AG08396 (cell line): Measurements from ENCODE around the gene COPS7B.
"Not testable (repeated sequence)": the region's sequence is repeated elsewhere in the genome, so short reads cannot be mapped to it uniquely, and the experiment has no call there.

Experiments used
- DNase-seq: peaks from one replicate; pipeline ENCODE4 v3.0.0; 2012; ENCODE audit warnings: low spot score, mixed read lengths

The COPS7B gene

GRCh38 chr2:231786177-231786916, at the start of gene COPS7B:
COPS7B (plus strand) TSS chr2:231786445; CDS start chr2:231788571, 2,126 bp downstream.
- DNase-seq: peak; percentile 88

GRCh38 chr2:231737761-231738160, 48.5 kb upstream of the COPS7B start:
- DNase-seq: no peak

- no peak for DNase-seq
Observed at GRCh38 chr2:231743376-231744116, 42.7 kb upstream of the COPS7B start.

GRCh38 chr2:231745303-231746038, 40.8 kb upstream of the COPS7B start:
- no peak for DNase-seq

DNA sequence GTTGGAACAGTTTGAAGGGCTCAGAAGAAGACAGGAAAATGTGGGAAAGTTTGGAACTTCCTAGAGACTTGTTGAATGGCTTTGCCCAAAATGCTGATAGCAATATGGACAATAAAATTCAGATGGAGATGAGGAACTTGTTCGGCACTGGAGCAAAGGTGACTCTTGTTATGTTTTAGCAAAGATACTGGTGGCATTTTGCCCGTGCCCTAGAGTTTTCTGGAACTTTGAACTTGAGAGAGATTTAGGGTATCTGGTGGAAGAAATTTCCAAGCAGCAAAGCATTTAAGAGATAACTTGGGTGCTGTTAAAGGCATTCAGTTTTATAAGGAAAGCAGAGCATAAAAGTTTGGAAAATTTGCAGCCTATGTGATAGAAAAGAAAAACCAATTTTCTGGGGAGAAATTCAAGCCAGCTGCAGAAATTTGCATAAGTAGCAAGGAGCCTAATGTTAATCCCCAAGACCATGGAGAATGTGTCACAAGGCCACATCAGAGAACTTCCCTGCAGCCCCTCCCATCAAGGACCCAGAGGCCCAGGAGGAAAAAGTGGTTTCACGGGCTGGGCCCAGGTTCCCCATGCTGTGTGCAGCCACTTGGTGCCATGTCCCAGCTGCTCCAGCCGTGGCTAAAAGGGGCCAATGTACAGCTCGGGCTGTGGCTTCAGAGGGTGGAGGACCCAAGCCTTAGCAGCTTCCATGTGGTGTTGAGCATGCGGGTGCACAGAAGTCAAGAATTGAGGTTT, 37.9 kb upstream of the COPS7B start:
- DNase-seq: not testable (repeated sequence)

DNA sequence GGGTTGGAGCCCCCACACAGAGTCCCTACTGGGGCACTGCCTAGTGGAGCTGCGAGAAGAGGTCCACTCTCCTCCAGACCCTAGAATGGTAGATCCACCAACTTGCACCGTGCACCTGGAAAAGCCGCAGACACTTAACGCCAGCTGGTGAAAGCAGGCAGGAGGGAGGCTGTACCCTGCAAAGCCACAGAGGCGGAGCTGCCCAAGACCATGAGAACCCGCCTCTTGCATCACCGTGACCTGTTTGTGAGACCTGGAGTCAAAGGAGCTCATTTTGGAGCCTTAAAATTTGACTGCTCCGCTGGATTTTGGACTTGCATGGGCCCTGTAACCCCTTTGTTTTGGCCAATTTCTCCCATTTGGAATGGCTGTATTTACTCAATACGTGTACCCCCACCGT, 37.2 kb upstream of the COPS7B start:
- DNase-seq: not testable (repeated sequence)

DNA sequence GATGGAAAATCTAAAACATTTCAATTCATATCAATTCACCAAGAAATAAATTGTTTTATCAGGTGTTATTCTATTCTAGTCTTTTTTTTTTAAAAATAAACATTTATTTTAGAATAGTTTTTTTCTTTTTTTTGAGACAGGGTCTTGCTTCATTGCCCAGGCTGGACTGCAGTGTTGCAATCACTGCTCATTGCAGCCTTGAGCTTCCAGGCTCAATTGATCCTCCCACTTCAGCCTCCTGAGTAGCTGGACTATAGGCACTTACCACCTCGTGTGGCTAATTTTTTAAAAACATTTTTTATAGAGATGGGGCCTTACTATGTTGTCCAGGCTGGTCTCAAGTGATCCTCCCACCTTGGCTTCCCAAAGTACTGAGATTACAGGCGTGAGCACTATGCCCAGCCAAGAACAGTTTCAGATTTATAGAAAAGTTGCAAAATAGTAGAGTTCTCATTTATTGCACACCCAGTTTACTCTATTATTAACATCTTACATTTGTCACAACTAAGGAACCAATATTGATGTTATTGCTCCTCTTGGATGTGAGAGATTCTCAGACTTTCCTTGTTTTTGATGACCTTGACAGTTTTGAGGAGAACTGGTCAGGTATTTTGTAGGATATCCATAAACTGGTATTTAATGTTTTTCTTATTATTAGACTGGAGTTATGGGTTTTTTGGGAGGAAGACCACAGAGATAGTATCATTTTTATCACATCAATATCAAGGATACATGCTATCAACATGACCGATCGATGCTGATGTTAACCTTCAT, 35.0 kb upstream of the COPS7B start:
- DNase-seq: no peak

GRCh38 chr2:231752061-231752460, 34.2 kb upstream of the COPS7B start:
- no peak for DNase-seq

- DNase-seq: no peak
Observed at GRCh38 chr2:231761735-231762134, 24.5 kb upstream of the COPS7B start.

- no peak for DNase-seq
Observed at GRCh38 chr2:231764124-231764523, 22.1 kb upstream of the COPS7B start.

GRCh38 chr2:231764760-231765159, 21.5 kb upstream of the COPS7B start:
- no peak for DNase-seq

DNA sequence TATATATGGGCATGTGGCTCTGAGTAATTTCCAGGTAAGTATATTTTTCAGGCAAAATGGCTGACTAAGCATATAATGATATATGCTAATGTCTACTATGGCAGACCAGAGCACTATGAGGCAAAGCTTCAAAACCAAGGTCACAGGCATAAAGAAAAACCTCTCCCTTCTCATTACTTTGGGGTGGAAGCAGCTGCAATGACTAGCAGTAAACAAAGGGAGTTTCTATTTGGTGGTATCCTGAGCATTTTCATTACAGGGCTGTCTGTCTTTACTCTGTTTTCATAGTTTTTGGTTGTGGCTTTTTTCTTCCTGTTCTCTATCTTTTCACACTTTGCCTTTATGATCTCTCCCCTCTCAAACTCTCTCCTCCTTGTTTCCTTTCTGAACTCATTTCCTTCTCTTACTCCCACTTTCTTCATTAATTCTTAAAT, 20.7 kb upstream of the COPS7B start:
- no peak for DNase-seq

- no peak for DNase-seq
Observed at GRCh38 chr2:231769170-231770136, 16.8 kb upstream of the COPS7B start.

GRCh38 chr2:231780123-231780908, 5.9 kb upstream of the COPS7B start:
- peak; percentile 41 for DNase-seq

GRCh38 chr2:231780909-231781797, 5.1 kb upstream of the COPS7B start, which contains the start of gene PDE6D:
PDE6D (minus strand) TSS chr2:231781282; CDS start chr2:231781114, 168 bp downstream.
- peak; percentile 99 for DNase-seq

DNA sequence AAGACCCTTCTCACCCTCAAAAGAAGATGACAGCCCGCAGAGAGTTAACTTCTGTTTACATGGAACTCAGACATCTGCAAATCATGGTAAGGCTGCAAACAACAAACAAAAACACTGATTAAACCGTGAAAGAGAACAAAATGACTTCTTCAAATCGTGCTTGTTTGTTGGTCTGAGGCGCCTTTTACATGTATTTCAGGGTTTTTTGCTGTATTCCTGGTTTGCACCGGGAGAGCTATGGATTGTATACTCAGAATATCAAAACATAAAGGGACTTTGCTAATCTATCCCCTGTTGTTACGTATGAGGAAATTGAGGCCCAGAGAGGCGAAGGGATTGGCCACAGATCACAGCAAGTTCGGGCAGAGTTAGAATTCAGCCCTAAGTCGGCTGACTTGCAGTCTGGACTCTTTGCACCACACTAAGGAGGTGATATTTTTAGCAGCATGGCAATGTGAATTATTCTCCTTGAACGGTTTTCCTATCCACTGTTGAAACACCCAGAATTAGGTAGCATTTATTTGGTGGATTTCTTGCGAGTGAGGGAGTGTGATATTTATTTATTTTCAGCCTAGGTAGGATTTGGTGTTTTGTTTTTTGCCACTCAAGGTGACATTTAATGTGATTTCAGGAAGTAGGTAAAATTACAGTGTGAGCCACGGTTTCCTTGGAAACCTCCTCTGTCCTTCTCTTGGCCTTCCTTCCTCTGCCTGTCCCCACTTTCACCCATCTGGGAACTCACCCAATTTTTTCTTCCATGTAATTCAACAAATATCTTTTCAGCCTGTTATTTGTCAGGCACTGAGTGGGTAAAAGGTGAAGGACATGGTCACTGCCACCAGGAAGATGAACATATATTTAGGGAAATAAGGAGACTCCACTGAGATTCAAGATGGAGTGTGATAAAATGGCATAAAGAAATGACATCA, 4.2 kb upstream of the COPS7B start:
- peak; percentile 42 for DNase-seq

DNA sequence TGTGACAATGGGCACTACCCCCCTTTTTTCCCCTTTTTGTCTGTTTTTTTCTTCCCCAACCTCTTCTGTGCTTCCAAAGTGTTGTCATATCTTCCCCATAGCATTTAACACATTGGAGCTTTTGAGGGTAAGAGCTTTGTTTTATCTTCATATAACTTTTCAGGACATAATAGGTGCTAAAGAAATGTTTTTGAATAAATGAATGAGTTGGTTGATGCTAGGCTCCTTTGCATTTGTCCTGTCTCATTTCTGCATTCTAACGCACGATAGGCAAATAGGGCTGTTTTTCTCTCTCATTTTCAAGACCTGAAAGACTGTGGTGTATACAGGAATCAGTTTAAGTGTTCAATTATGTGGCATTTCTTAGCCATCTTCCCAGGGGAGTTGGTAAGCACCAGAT, 832 bp upstream of the COPS7B start:
- no peak for DNase-seq
